Measurements from ENCODE around the gene ZBTB20. TPM values are rescaled to one million over a fixed set of nuclear protein-coding genes. Genes with fewer than 3 reads are reported as not detected.
A peak's percentile ranks its signal among the peaks of the same experiment; 100 is the strongest.

ZBTB20 gene
- total RNA-seq, 1 experiment from 2014 or later, result 1.6 TPM

DNA sequence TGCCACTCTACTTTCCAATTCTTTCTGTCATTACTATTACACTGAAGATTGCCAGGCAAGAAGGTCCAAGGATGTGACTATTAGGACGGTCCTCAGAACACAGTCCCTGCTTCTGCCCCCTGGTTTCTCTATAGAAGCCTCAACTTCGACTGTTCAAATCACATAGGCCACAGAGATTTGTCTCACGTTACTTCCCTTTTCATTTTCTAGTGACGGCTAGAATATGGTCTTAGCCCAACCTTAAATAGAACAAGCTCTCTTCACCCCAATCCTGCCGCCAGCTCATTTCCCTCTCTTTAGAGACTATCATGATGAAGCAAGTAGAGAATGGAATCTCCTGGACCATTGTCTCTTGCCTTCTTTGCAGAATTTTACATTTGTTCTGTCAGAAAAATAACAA, 768.3 kb downstream of the ZBTB20 start:
- Histone ChIP-seq H3K36me3 (ENCODE audit: insufficient read depth, low read length) (no peaks in the 10 kb centered on the region), H3K9ac (ENCODE audit: low read length) (no peak overlapping the region), H3K9me3 (ENCODE audit: low read length) (no peaks in the 10 kb centered on the region), H3K79me2 (ENCODE audit: low read length) (no peaks in the 10 kb centered on the region), H3K4me3 (ENCODE audit: low read length) (no peak overlapping the region), H3K9me2 (replicated peaks; ENCODE audit: insufficient read depth, low read length) (no peaks in the 10 kb centered on the region), H2AFZ (ENCODE audit: low read length) (no peak overlapping the region), H4K20me1 (ENCODE audit: insufficient read depth, low read depth, low read length) (no peaks in the 10 kb centered on the region), H3K4me1 (ENCODE audit: low read length) (peaks cover 5% of the 10 kb centered on the region; the same call in 1 of the 2 replicates), H3K27me3 (ENCODE audit: low read length) (no peaks in the 10 kb centered on the region), H3K4me2 (ENCODE audit: low read depth, low read length, poor library complexity, severe bottlenecking) (no peak overlapping the region), H3K27ac (ENCODE audit: low read length) (no peak overlapping the region)
- peak; percentile 57 for DNase-seq

DNA sequence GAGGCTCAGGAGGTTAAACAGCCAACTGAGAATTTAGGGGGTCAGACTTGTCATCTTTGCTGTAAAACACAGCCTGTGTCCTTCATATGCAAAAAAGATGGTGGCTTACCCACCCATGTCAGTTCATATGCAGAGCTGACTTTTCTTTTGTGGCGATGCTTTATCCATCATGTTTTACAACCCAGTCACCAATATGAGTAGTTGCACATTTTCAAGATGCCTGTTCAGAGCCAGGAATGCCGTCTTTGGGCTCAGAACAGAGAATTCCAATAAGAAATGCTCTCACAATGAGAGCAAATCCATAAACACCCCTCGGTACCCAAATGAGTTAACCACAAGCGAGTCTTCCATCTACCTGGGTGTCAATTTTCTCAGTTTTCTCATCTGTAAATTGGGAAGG, 769.7 kb downstream of the ZBTB20 start:
- Histone ChIP-seq H4K20me1 (ENCODE audit: insufficient read depth, low read depth, low read length) (no peaks in the 10 kb centered on the region), H3K4me2 (ENCODE audit: low read depth, low read length, poor library complexity, severe bottlenecking) (no peak overlapping the region), H3K9me3 (ENCODE audit: low read length) (no peaks in the 10 kb centered on the region), H3K4me1 (ENCODE audit: low read length) (0 out of 2 replicates have a peak, but pooled peaks cover 5% of the 10 kb centered on the region), H2AFZ (ENCODE audit: low read length) (no peak overlapping the region), H3K27me3 (ENCODE audit: low read length) (no peaks in the 10 kb centered on the region), H3K27ac (ENCODE audit: low read length) (no peak overlapping the region), H3K4me3 (ENCODE audit: low read length) (no peak overlapping the region), H3K9me2 (replicated peaks; ENCODE audit: insufficient read depth, low read length) (no peaks in the 10 kb centered on the region), H3K9ac (ENCODE audit: low read length) (no peak overlapping the region), H3K79me2 (ENCODE audit: low read length) (no peaks in the 10 kb centered on the region), H3K36me3 (ENCODE audit: insufficient read depth, low read length) (no peaks in the 10 kb centered on the region)
- DNase-seq, result no peak

DNA sequence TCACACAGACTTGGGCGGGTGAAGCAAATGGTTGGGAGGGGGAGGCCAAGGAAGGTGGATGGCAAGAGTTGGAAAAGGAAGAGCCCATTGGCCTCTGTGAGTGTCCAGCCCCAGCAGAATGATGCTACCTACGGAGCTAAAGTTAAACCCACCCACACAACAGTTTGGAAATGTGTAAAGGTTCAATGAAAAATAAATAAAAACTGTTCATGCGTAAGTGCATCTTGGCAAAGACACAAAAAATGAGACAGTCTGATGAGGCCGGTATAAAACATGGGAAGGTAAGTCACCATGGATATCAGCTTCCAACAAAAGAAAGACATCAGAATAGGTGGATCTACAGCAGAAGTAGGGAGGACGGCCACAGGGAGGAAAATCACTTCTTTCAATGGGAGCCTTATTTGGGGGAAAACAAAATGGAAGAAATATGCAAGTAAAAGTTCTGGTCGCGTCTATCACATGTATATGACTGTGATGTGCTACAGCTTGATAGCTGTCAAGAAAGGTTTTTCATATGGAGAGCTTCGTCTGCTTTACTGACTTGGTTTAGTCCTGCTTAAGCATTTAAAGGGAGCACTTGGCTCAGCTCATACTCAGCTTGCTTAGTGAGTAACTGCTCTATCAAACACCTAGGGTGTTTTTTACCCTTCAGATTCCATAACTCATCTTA, 770.4 kb downstream of the ZBTB20 start:
- Histone ChIP-seq H4K20me1 (ENCODE audit: insufficient read depth, low read depth, low read length) (no peaks in the 10 kb centered on the region), H3K9me2 (replicated peaks; ENCODE audit: insufficient read depth, low read length) (no peaks in the 10 kb centered on the region), H3K4me2 (ENCODE audit: low read depth, low read length, poor library complexity, severe bottlenecking) (no peak overlapping the region), H3K4me1 (ENCODE audit: low read length) (0 out of 2 replicates have a peak, but pooled peaks cover 5% of the 10 kb centered on the region), H2AFZ (ENCODE audit: low read length) (no peak overlapping the region), H3K27ac (ENCODE audit: low read length) (no peak overlapping the region), H3K4me3 (ENCODE audit: low read length) (no peak overlapping the region), H3K27me3 (ENCODE audit: low read length) (no peaks in the 10 kb centered on the region), H3K36me3 (ENCODE audit: insufficient read depth, low read length) (no peaks in the 10 kb centered on the region), H3K9ac (ENCODE audit: low read length) (no peak overlapping the region), H3K79me2 (ENCODE audit: low read length) (no peaks in the 10 kb centered on the region), H3K9me3 (ENCODE audit: low read length) (no peaks in the 10 kb centered on the region)
- no peak for DNase-seq

GRCh38 chr3:114375608-114376421, 771.3 kb downstream of the ZBTB20 start:
- no peaks in the 10 kb centered on the region for H3K9me2 ChIP-seq (replicated peaks; ENCODE audit: insufficient read depth, low read length)
- H4K20me1 ChIP-seq (ENCODE audit: insufficient read depth, low read depth, low read length), result no peaks in the 10 kb centered on the region
- H3K4me3 ChIP-seq (ENCODE audit: low read length), result no peak overlapping the region
- no peak overlapping the region for H3K9ac ChIP-seq (ENCODE audit: low read length)
- H3K9me3 ChIP-seq (ENCODE audit: low read length), result no peaks in the 10 kb centered on the region
- H3K36me3 ChIP-seq (ENCODE audit: insufficient read depth, low read length), result no peaks in the 10 kb centered on the region
- no peak overlapping the region for H2AFZ ChIP-seq (ENCODE audit: low read length)
- H3K79me2 ChIP-seq (ENCODE audit: low read length), result no peaks in the 10 kb centered on the region
- H3K4me1 ChIP-seq (ENCODE audit: low read length), result 0 out of 2 replicates have a peak, but pooled peaks cover 5% of the 10 kb centered on the region
- DNase-seq, result no peak
- H3K4me2 ChIP-seq (ENCODE audit: low read depth, low read length, poor library complexity, severe bottlenecking), result no peak overlapping the region
- H3K27me3 ChIP-seq (ENCODE audit: low read length), result no peaks in the 10 kb centered on the region
- H3K27ac ChIP-seq (ENCODE audit: low read length), result no peak overlapping the region

DNA sequence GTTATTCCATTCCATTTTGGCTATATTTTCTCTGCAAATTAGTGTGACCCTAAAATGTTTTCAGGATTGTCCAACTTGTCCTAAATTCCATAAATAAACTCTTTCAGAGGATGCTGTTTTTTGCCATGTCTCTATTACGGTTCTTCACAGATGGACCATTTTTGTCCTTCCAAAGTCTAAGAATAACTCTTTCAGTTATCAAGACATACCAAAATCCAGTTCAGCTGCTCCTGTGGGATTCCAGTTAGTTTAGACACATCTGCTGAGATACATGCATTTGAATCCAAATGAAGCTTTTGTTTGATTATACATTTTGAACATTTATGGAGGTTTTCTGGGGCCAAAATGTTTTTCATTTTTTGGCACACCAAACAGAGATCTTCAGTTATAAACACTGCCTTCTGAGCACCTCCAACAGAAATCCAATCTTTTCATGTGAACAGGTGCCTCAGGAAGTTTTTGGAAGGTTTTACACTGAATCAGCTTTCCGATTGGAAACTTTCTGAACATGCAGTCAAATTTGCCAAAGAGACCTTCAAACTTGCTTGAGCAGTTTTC, 772.6 kb downstream of the ZBTB20 start:
- Histone ChIP-seq H3K4me1 (ENCODE audit: low read length) (0 out of 2 replicates have a peak, but pooled peaks cover 5% of the 10 kb centered on the region), H3K79me2 (ENCODE audit: low read length) (no peaks in the 10 kb centered on the region), H3K9me2 (replicated peaks; ENCODE audit: insufficient read depth, low read length) (no peaks in the 10 kb centered on the region), H4K20me1 (ENCODE audit: insufficient read depth, low read depth, low read length) (no peaks in the 10 kb centered on the region), H3K9ac (ENCODE audit: low read length) (no peak overlapping the region), H3K4me3 (ENCODE audit: low read length) (no peak overlapping the region), H3K9me3 (ENCODE audit: low read length) (no peaks in the 10 kb centered on the region), H3K4me2 (ENCODE audit: low read depth, low read length, poor library complexity, severe bottlenecking) (no peak overlapping the region), H3K36me3 (ENCODE audit: insufficient read depth, low read length) (no peaks in the 10 kb centered on the region), H3K27ac (ENCODE audit: low read length) (no peak overlapping the region), H2AFZ (ENCODE audit: low read length) (no peak overlapping the region), H3K27me3 (ENCODE audit: low read length) (no peaks in the 10 kb centered on the region)
- no peak for DNase-seq

DNA sequence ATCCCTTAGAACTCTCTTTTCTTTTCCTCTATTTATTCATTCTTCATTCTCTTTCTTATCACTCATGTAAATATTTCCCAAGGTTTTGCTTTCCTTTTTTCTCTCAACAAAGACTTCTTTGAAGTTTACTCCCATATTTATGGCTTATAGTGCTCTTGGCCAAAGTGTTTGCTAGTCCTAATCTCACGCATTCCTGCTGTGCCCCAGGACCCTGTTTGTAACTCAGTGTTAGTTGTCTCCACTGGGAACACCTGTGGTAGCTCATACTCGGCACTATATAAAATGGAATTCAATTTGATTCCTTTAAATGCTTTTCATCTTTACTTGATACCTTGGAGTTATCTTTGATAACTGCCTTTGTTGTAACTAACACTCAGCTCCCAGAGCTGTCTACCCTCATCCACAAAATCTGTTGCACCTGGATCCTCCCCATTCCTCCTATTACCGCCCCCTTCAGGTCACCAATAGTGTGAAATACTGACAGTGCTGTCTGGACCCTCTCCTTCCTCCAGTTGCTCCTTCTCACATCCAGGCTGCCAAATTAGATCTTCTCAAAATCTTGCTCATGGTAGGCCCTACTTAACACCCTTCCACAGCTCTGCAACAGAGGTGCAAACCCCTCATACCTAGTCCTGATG, 776.4 kb downstream of the ZBTB20 start:
- Histone ChIP-seq H3K4me1 (ENCODE audit: low read length) (no peaks in the 10 kb centered on the region), H3K9ac (ENCODE audit: low read length) (no peak overlapping the region), H2AFZ (ENCODE audit: low read length) (no peak overlapping the region), H3K9me3 (ENCODE audit: low read length) (no peaks in the 10 kb centered on the region), H3K9me2 (replicated peaks; ENCODE audit: insufficient read depth, low read length) (no peaks in the 10 kb centered on the region), H3K4me3 (ENCODE audit: low read length) (no peak overlapping the region), H4K20me1 (ENCODE audit: insufficient read depth, low read depth, low read length) (no peaks in the 10 kb centered on the region), H3K27me3 (ENCODE audit: low read length) (no peaks in the 10 kb centered on the region), H3K27ac (ENCODE audit: low read length) (no peak overlapping the region), H3K4me2 (ENCODE audit: low read depth, low read length, poor library complexity, severe bottlenecking) (no peak overlapping the region), H3K36me3 (ENCODE audit: insufficient read depth, low read length) (no peaks in the 10 kb centered on the region), H3K79me2 (ENCODE audit: low read length) (no peaks in the 10 kb centered on the region)
- peak; percentile 55 for DNase-seq

DNA sequence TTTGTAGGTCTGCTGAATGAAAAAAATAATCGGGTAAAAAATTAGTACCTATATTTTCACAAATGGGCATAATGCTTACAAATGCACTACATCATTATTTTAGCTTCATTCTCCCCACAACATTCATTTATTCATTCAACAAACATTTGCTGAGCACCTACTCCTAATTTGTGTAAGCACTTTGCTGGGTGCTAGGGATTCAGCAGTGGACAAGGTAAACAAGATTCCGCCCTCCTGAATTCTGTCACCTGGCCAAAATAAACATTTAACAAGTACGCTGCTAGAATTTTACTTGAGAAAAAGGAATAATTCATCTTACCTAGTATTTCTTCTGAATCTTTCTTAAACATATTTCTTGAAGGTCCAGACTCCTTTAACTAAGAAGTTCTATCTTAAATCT, 781.2 kb downstream of the ZBTB20 start:
- Histone ChIP-seq H3K4me1 (ENCODE audit: low read length) (no peaks in the 10 kb centered on the region), H3K9me2 (replicated peaks; ENCODE audit: insufficient read depth, low read length) (no peaks in the 10 kb centered on the region), H3K4me2 (ENCODE audit: low read depth, low read length, poor library complexity, severe bottlenecking) (no peak overlapping the region), H3K79me2 (ENCODE audit: low read length) (no peaks in the 10 kb centered on the region), H4K20me1 (ENCODE audit: insufficient read depth, low read depth, low read length) (no peaks in the 10 kb centered on the region), H3K36me3 (ENCODE audit: insufficient read depth, low read length) (no peaks in the 10 kb centered on the region), H3K9ac (ENCODE audit: low read length) (no peak overlapping the region), H2AFZ (ENCODE audit: low read length) (no peak overlapping the region), H3K27me3 (ENCODE audit: low read length) (no peaks in the 10 kb centered on the region), H3K27ac (ENCODE audit: low read length) (no peak overlapping the region), H3K4me3 (ENCODE audit: low read length) (no peak overlapping the region), H3K9me3 (ENCODE audit: low read length) (no peaks in the 10 kb centered on the region)
- no peak for DNase-seq

Measured in Karpas-422 (cell line).